RPMI7951 (cell line): ENCODE data around the gene SRPX2. TPM values are rescaled to one million over a fixed set of nuclear protein-coding genes. Genes with fewer than 3 reads are reported as not detected.

Experiments used
- DNase-seq: peaks from one replicate; pipeline ENCODE4 v3.0.0-alpha.2; 2012; ENCODE audit warnings: low read depth
- total RNA-seq: library from RNA; depleted of rRNA; stranded (reverse); fragments of >200 nt; shearing (Covaris generic); gene quantifications from 2 replicates; pipeline ENCODE4 v1.2.3, GENCODE V29; 2014; rRNA removed

Gene SRPX2
- 7.7 and 11.0 TPM in 2 replicates for total RNA-seq

DNA sequence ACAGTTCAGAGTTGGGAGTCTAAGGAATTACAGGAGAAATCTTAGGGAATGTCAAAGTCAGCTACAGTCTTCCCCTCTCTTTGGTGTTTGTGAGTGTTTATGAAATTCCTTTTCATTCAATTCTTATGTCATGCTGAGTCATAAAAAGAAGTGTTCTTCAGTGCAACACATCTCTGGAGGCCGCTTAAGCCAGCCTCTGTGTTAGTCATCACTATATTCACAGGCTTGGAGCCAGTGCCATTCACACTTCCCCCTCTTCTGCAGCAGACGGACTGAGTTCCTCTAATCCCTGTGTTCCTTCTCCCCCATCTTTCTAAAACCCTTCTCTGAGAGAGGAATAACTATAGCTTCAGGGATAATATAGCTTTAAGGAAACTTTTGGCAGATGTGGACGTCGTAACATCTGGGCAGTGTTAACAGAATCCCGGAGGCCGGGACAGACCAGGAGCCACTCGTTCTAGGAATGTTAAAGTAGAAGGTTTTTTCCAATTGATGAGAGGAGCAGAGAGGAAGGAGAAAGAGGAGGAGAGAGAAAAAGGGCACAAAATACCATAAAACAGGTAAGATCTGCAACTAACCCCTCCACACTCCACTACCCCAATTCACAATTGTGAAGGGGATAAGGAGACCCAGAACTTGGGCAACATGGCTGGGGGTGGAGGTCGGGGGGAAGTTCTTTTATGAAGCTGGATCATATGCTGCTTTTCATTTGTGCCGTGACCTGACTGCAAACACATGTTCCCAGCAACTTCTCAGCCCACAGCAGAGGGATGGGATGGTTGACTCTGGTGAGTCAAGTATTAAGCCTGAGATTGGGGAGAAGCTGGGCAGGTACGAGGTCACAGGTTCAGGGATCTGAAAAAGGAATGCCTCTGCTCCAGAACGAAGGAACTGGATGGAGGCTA lies at the start of gene SRPX2:
Gene SRPX2, plus strand, starts transcription at position 244 of the 905 bp plus-strand sequence. CDS start 2,124 bp downstream, outside the sequence.
- DNase-seq = peak; percentile 80

DNA sequence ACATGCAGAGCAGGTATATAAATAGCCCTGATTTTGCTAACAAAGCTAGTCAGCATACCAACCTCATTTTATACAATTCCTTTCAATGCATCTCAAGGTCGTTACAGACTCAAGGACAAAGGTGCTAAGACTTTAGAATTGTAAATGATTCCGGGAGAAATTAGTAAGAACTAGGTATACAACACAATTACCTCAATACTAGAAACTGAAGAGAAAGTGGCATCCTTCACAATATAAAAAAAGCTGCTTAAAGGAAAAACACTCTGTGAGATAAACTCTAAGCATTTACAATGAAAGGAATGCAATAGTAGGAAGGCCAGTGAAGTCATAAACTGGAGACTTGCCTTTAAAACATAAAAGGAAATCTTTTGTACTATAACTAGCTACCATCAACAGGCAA lies 47.4 kb upstream of the SRPX2 start:
- no peak for DNase-seq

DNA sequence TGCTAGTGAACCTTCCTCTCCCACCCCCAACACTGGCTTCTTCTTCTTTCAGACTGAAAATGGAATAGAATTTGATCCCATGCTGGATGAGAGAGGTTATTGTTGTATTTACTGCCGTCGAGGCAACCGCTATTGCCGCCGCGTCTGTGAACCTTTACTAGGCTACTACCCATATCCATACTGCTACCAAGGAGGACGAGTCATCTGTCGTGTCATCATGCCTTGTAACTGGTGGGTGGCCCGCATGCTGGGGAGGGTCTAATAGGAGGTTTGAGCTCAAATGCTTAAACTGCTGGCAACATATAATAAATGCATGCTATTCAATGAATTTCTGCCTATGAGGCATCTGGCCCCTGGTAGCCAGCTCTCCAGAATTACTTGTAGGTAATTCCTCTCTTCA lies 44.5 kb upstream of the SRPX2 start:
- DNase-seq = no peak

GRCh38 chrX:100600340-100600739 lies 43.7 kb upstream of the SRPX2 start:
- DNase-seq = no peak

- DNase-seq = no peak
Observed at GRCh38 chrX:100600758-100601157, 43.2 kb upstream of the SRPX2 start.

- DNase-seq = no peak
Observed at GRCh38 chrX:100606753-100607152, 37.2 kb upstream of the SRPX2 start.

DNA sequence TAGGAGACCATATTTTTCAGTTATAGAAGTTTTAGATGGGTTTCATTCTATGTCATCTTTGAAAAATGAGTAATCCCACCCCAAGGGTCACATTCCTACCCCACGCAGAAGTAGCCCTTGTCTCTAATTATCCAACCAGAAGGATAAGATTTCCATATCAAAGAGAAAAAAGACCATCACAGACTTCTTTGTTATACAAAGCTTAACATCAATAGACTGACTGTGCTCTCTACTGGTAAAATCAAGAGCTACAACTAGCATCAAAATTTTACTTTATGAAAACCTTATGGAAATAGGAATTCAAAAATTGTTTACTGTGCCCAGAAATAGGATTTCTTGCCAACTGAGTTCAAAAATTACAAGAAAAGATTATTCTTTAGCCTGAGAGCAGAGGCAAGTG lies 34.4 kb upstream of the SRPX2 start:
- DNase-seq = no peak

DNA sequence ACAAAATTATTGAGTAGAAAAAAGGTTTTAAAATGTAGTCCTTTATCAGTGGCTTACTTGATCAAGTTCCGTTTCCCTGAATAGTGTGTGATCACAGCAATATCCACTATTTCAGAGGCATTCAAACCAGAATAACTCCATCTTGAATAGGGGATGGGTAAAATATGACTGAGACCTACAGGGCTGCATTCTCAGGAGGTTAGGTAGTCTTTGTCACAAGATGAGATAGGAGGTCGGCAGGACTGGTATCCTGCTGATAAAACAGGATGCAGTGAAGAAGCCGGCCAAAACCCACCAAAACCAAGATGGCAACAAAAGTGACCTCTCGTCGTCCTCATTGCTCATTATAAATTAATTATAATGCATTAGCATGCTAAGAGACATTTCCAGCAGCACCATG lies 32.0 kb upstream of the SRPX2 start:
- no peak for DNase-seq

DNA sequence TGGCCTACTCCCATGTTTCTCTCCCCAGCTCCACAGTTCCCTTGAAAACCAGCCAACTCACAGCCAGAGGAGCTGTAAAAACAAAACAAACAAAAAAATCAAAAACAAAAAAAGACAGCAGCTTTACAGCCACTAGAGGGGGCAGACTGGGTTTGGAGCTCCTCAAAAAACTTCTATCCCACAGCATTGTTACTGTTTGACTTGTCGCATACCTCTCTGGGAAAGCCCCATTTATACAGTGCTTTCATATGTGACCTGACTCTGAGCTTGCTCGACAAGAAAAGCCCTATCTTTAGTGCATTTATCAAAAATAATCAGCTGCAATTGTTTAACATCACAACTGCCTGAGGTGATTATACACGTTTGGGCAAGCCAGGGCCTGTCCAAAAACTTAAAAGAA lies 29.0 kb upstream of the SRPX2 start:
- peak; percentile 46 for DNase-seq

DNA sequence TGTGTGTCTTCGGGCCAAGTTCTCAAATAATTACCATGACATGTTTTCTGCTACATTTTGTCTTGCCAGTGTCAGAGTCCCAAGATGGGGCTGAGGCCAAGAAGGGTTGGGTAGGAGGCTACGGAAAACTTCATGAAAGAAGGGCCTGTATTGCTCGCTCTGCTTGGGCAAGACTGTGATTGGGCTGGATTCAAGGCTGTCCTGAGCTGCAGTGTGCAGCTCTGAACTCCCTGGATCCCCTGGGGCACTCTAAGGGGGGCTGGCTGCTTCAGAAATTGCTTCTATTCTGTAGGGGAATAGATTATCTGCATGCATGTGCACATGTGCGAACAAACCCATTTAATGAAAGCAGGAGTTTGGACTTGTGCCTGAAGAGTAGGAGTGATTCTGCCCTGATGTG lies 21.0 kb upstream of the SRPX2 start:
- no peak for DNase-seq

GRCh38 chrX:100625985-100626491 lies 18.0 kb upstream of the SRPX2 start:
- peak; percentile 21 for DNase-seq

DNA sequence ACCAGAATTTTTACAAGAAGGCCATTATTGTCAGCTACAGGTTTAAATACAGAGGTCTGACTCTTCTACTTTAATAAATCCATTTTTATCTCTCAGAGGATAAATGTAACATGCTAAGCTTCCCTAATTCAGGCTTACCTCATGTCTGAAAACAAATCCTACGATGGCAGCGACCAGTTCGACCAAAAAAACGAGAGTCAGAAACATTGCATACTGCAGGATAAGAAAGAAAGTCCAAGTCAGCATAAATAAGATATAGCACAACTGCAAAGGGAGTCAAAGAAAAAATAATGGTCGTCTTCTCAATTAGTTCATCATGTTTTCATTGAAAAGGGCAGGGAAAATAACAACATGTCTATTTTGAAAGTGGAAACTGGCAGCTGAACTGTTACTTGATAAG lies 9.0 kb upstream of the SRPX2 start:
- no peak for DNase-seq

- DNase-seq = no peak
Observed at GRCh38 chrX:100635989-100636320, 8.0 kb upstream of the SRPX2 start.

DNA sequence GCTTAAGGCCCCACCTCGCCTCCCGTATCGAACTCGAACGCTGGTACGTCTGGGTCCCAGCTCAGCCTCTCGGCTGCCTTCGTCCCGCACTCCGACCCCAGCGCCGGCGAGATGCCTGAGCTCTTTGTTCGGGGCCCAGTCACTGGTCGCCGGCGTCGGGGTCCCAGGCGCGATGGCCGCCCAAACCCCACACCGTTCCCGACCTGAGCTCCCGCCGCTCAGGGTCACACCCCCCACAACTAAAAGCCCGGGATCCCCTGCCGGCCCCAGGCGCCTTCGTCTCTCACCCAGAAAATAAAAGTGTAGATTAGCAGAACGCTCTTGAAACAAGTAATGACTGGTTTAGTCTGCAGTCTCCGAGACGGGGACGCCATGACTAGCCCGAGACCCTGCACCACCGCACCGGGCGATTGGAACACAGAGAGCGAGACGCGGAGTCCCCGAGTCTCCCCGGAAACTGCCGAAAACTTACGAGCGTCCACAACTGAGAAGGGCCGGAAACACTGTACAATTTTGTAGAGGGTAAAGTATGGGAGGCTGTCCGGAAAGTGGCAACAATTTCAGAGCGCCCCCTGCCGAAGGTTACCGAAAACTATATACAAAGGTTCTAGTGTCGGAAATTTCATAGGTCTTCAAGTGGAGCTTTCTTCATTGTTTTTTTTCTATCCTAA lies 7.5 kb upstream of the SRPX2 start, which contains the start of gene TSPAN6:
Gene TSPAN6, minus strand, starts transcription at position 486 of the 671 bp plus-strand sequence. Its CDS starts 112 bp downstream, at position 374.
- peak; percentile 79 for DNase-seq

- no peak for DNase-seq
Observed at GRCh38 chrX:100642290-100642689, 1.7 kb upstream of the SRPX2 start.

- DNase-seq = no peak
Observed at GRCh38 chrX:100643212-100643611, 787 bp upstream of the SRPX2 start.

- DNase-seq = peak; percentile 37
Observed at GRCh38 chrX:100645106-100645505, 1.1 kb downstream of the SRPX2 start.

- peak; percentile 59 for DNase-seq
Observed at GRCh38 chrX:100647095-100647494, 3.1 kb downstream of the SRPX2 start.

- DNase-seq = no peak
Observed at GRCh38 chrX:100647739-100648138, 3.7 kb downstream of the SRPX2 start.

- DNase-seq = peak; percentile 54
Observed at GRCh38 chrX:100648458-100649417, 4.7 kb downstream of the SRPX2 start.

- DNase-seq = peak; percentile 65
Observed at GRCh38 chrX:100649550-100650356, 5.8 kb downstream of the SRPX2 start.
